Stimulated activated naive CD8-positive, alpha-beta T cell treated with anti-CD3 and anti-CD28 coated beads, Interleukin-15, Interleukin-2, amounts not matched to agents 100 ng/mL and 50 ng/mL, for 24 hours (primary cell): ENCODE measurements around the gene RTN4RL1.
"Not testable (repeated sequence)": the region's sequence is repeated elsewhere in the genome, so short reads cannot be mapped to it uniquely, and the experiment has no call there.

Source experiments
- H3K27ac Mint-ChIP-seq: one replicate; pipeline ENCODE4 v1.8.0; 2021; ENCODE audit warnings: mild to moderate bottlenecking, mixed read lengths
- H3K27me3 Mint-ChIP-seq: one replicate; pipeline ENCODE4 v1.8.0; 2021; ENCODE audit warnings: mixed read lengths
- H3K36me3 Mint-ChIP-seq: one replicate; pipeline ENCODE4 v1.8.0; 2021; ENCODE audit warnings: low read depth, mixed read lengths
- H3K4me1 Mint-ChIP-seq: one replicate; pipeline ENCODE4 v1.8.0; 2021; ENCODE audit warnings: low read depth, mixed read lengths
- H3K4me3 Mint-ChIP-seq: one replicate; pipeline ENCODE4 v1.8.0; 2021; ENCODE audit warnings: mild to moderate bottlenecking, mixed read lengths
- H3K9me3 Mint-ChIP-seq: one replicate; pipeline ENCODE4 v1.8.0; 2021; ENCODE audit warnings: mixed read lengths

The RTN4RL1 gene

GRCh38 chr17:1897105-1897656 lies 128.0 kb downstream of the RTN4RL1 start:
- H3K27ac Mint-ChIP-seq: no peak overlapping the region
- H3K36me3 Mint-ChIP-seq: peaks cover 60% of the 10 kb centered on the region

DNA sequence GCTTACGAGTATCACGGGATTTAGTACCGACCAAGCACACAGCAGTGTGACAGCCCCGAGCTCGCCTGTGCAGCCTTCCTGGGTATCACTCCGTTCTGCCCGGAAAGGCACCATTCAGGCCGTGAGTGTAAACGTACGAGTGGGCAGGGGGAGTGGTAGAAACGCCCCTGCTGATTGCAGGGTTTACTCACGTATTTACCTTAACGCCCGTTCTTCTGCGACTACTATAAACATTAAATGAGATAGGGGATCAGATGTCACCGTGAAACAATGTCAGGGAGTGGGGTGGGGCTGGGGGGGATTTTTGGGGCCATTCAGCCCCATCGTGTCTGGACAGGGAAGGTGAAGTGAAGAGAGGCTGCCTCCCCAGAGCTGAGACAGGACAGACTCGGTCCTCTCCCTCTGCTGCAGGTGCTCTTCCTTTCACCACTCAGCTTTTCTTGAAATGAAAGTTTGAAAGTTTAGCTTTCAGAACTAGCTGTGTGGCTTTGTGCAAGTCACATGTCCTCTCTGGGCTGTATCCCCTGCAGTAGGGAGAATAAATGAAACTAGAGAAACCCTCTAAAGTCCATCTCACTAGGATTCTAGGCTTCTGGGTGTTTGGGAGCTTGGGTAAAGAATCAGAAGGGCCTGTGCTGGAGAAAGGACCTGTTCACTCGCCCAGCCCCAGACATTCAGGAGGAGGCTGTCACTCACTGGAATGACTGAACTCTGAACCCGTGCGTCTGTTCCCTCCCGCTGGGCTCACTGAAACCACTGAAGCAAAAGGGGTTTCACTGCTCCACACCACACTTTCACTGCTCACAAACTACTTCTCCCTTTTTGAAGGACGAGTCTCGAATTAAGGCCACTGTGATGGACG lies 128.7 kb downstream of the RTN4RL1 start:
- peaks cover 63% of the 10 kb centered on the region for H3K36me3 Mint-ChIP-seq
- H3K27ac Mint-ChIP-seq: no peak overlapping the region
- no peaks in the 10 kb centered on the region for H3K27me3 Mint-ChIP-seq
- no peaks in the 10 kb centered on the region for H3K4me1 Mint-ChIP-seq
- H3K4me3 Mint-ChIP-seq: no peak overlapping the region
- H3K9me3 Mint-ChIP-seq: no peaks in the 10 kb centered on the region

More at GRCh38 chr17:1897105-1897656, 128.0 kb downstream of the RTN4RL1 start:
- Mint-ChIP-seq H3K4me1 (no peaks in the 10 kb centered on the region), H3K27me3 (no peaks in the 10 kb centered on the region), H3K4me3 (no peak overlapping the region), H3K9me3 (no peaks in the 10 kb centered on the region)

GRCh38 chr17:1895479-1895878 lies 129.7 kb downstream of the RTN4RL1 start:
- peaks cover 70% of the 10 kb centered on the region for H3K36me3 Mint-ChIP-seq
- H3K4me3 Mint-ChIP-seq, H3K4me1 Mint-ChIP-seq, H3K27ac Mint-ChIP-seq, H3K27me3 Mint-ChIP-seq, H3K9me3 Mint-ChIP-seq: not testable (repeated sequence)

GRCh38 chr17:1894753-1895339 lies 130.3 kb downstream of the RTN4RL1 start:
- Mint-ChIP-seq H3K4me1 (peaks cover 8% of the 10 kb centered on the region), H3K4me3 (no peak overlapping the region), H3K36me3 (peaks cover 70% of the 10 kb centered on the region), H3K9me3 (no peaks in the 10 kb centered on the region), H3K27me3 (no peaks in the 10 kb centered on the region), H3K27ac (no peak overlapping the region)

- peaks cover 55% of the 10 kb centered on the region for H3K36me3 Mint-ChIP-seq
- no peaks in the 10 kb centered on the region for H3K27me3 Mint-ChIP-seq
Measured at GRCh38 chr17:1890758-1891450, 134.2 kb downstream of the RTN4RL1 start.

DNA sequence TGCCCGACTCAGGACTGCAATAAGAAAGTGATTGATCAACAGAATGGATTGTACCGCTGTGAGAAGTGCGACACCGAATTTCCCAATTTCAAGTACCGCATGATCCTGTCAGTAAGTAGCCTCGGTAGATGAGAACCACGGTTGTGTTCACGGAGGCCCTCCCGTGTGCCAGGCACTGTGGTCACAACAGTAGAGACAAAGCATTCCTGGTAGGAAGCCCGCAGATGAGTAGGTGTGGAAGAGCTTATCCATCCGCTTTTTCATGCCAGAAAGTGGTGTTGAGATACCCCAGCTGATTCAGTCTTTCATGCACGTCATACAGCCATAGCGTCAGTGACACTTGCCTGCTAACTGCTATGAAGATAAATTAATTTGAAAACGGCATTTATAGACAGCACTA lies 136.4 kb downstream of the RTN4RL1 start:
- H3K4me1 Mint-ChIP-seq: peaks cover 8% of the 10 kb centered on the region
- no peaks in the 10 kb centered on the region for H3K9me3 Mint-ChIP-seq
- no peaks in the 10 kb centered on the region for H3K27me3 Mint-ChIP-seq
- no peak overlapping the region for H3K27ac Mint-ChIP-seq
- H3K4me3 Mint-ChIP-seq: no peak overlapping the region
- H3K36me3 Mint-ChIP-seq: peaks cover 61% of the 10 kb centered on the region

More at GRCh38 chr17:1890758-1891450, 134.2 kb downstream of the RTN4RL1 start:
- Mint-ChIP-seq H3K4me1 (peaks cover 8% of the 10 kb centered on the region), H3K4me3 (peak overlapping the region; percentile 2), H3K9me3 (no peaks in the 10 kb centered on the region), H3K27ac (peak overlapping the region; percentile 56)
